ENCODE data around the gene MAMLD1. TPM values are rescaled to one million over a fixed set of nuclear protein-coding genes. Genes with fewer than 3 reads are reported as not detected.

Gene MAMLD1, protein sequence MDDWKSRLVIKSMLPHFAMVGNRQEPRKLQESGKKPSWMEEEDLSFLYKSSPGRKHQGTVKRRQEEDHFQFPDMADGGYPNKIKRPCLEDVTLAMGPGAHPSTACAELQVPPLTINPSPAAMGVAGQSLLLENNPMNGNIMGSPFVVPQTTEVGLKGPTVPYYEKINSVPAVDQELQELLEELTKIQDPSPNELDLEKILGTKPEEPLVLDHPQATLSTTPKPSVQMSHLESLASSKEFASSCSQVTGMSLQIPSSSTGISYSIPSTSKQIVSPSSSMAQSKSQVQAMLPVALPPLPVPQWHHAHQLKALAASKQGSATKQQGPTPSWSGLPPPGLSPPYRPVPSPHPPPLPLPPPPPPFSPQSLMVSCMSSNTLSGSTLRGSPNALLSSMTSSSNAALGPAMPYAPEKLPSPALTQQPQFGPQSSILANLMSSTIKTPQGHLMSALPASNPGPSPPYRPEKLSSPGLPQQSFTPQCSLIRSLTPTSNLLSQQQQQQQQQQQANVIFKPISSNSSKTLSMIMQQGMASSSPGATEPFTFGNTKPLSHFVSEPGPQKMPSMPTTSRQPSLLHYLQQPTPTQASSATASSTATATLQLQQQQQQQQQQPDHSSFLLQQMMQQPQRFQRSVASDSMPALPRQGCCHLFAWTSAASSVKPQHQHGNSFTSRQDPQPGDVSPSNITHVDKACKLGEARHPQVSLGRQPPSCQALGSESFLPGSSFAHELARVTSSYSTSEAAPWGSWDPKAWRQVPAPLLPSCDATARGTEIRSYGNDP
- total RNA-seq (1 to 10 TPM; 1.2 to 6.4 (median 2.2) TPM), polyA plus RNA-seq (1 to 10 TPM in 1 of 3 donors, under 1 TPM in 2; under 0.01 to 1.1 (median 0.23) TPM)

GRCh38 chrX:150362599-150363481, at the start of gene MAMLD1:
MAMLD1 (plus strand) TSS chrX:150363317; CDS start chrX:150445517, 82,200 bp downstream.
- peak in 1 of 2 donors; percentile 35 for TF ChIP-seq POLR2A (IDR thresholded peaks at IDR 0.05)
- TF ChIP-seq POLR2AphosphoS5 (IDR thresholded peaks at IDR 0.05) = peak; percentile 71 to 85 (median 72)
- no peak for TF ChIP-seq EP300 (IDR thresholded peaks at IDR 0.05)
- TF ChIP-seq, protein P1, sequence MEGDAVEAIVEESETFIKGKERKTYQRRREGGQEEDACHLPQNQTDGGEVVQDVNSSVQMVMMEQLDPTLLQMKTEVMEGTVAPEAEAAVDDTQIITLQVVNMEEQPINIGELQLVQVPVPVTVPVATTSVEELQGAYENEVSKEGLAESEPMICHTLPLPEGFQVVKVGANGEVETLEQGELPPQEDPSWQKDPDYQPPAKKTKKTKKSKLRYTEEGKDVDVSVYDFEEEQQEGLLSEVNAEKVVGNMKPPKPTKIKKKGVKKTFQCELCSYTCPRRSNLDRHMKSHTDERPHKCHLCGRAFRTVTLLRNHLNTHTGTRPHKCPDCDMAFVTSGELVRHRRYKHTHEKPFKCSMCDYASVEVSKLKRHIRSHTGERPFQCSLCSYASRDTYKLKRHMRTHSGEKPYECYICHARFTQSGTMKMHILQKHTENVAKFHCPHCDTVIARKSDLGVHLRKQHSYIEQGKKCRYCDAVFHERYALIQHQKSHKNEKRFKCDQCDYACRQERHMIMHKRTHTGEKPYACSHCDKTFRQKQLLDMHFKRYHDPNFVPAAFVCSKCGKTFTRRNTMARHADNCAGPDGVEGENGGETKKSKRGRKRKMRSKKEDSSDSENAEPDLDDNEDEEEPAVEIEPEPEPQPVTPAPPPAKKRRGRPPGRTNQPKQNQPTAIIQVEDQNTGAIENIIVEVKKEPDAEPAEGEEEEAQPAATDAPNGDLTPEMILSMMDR (IDR thresholded peaks at IDR 0.05) = no peak
- Histone ChIP-seq H3K36me3 (no peaks in the 10 kb centered on the region), H3K4me1 (peaks cover 0 to 16% (median 10%) of the 10 kb centered on the region in 4 donors), H3K9me3 (no peaks in the 10 kb centered on the region), H3K27ac (peak within 1 kb of the TSS; percentile 87 to 91 (median 90)), H3K4me3 (peak within 1 kb of the TSS; percentile 47 to 65 (median 61)), H3K27me3 (no peaks in the 10 kb centered on the region)
- intact Hi-C loops (cut with DNase I) = loop anchor here (2.0 to 10.0 kb wide), 6 partner anchors 124 to 818 kb away; partner anchors contain the start of genes EOLA1, HSFX3, MTM1 and MTMR1
- peak; percentile 86 for DNase-seq
- WGBS, 2 donors = 1% methylated on average over 88 of the region's 88 CpGs

DNA sequence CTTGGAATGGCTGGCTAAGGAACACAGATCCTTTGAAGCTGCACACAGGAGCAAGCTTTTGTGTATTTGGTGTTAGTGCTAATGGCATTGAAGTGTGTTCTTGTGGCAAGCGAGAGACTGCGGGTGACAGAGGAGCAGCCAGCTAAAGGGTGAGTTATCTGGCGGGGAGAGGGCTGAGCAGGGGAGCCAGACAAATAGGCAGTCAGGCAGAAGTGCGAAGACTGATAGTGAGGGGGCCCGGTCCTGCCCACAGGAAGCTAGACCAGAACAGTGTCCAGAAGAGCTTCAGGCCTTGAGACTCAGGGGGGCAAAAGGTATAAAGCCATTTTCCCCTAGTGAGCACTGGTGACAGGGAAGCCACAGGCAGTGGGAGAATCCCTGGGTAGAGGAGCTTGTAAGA, 49.6 kb upstream of the MAMLD1 start:
- no peaks in the 10 kb centered on the region for H3K4me1 ChIP-seq
- 75 to 76% methylated on average over 5 of the region's 5 CpGs for WGBS, 2 donors
- TF ChIP-seq EP300 (IDR thresholded peaks at IDR 0.05) = no peak
- TF ChIP-seq POLR2AphosphoS5 (IDR thresholded peaks at IDR 0.05) = no peak
- TF ChIP-seq POLR2A (IDR thresholded peaks at IDR 0.05) = no peak
- TF ChIP-seq, protein P1 (IDR thresholded peaks at IDR 0.05) = no peak

GRCh38 chrX:150314186-150314585, 48.9 kb upstream of the MAMLD1 start:
- Histone ChIP-seq H3K4me3 (no peak overlapping the region), H3K27ac (no peak overlapping the region), H3K27me3 (no peaks in the 10 kb centered on the region), H3K36me3 (no peaks in the 10 kb centered on the region), H3K4me1 (no peaks in the 10 kb centered on the region), H3K9me3 (no peaks in the 10 kb centered on the region)
- no peak for DNase-seq
- intact Hi-C loops (cut with DNase I) = no loop called here
- no peak for TF ChIP-seq EP300 (IDR thresholded peaks at IDR 0.05)
- no peak for TF ChIP-seq POLR2A (IDR thresholded peaks at IDR 0.05)
- TF ChIP-seq POLR2AphosphoS5 (IDR thresholded peaks at IDR 0.05) = no peak
- TF ChIP-seq, protein P1 (IDR thresholded peaks at IDR 0.05) = no peak
- 87 to 89% methylated on average over 3 of the region's 3 CpGs for WGBS, 2 donors

More for the DNA sequence above, 49.6 kb upstream of the MAMLD1 start:
- Histone ChIP-seq H3K9me3 (no peaks in the 10 kb centered on the region), H3K27ac (no peak overlapping the region), H3K4me3 (no peak overlapping the region), H3K36me3 (no peaks in the 10 kb centered on the region), H3K27me3 (no peaks in the 10 kb centered on the region)
- intact Hi-C loops (cut with DNase I) = no loop called here
- DNase-seq = no peak

DNA sequence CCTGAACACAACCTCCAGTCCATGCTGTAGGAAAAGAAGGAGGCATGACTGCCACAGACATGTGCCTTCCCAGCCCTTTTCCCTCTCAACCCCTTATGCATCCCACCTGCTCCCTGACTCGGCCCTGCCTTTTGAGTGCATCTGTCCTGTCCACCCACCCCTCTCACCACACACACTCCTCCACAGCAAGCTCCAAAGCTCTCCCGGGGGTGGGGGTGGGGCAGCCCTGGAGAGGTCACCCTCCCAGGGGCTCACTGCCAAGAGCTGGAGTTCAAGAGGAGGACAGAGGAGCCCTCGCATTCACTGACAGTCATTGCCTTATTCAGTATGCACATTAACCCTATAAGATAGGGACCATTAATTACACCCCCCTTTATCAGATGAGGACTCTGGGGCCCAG, 46.6 kb upstream of the MAMLD1 start:
- WGBS, 2 donors = 34 to 66% methylated on average over 3 of the region's 3 CpGs
- no peak overlapping the region for H3K4me3 ChIP-seq
- H3K9me3 ChIP-seq = no peaks in the 10 kb centered on the region
- H3K36me3 ChIP-seq = no peaks in the 10 kb centered on the region
- no peak for DNase-seq
- intact Hi-C loops (cut with DNase I) = no loop called here
- TF ChIP-seq, protein P1 (IDR thresholded peaks at IDR 0.05) = no peak
- TF ChIP-seq POLR2A (IDR thresholded peaks at IDR 0.05) (no peak), EP300 (IDR thresholded peaks at IDR 0.05) (no peak), POLR2AphosphoS5 (IDR thresholded peaks at IDR 0.05) (no peak)
- no peak overlapping the region for H3K27ac ChIP-seq
- no peaks in the 10 kb centered on the region for H3K27me3 ChIP-seq
- H3K4me1 ChIP-seq = no peaks in the 10 kb centered on the region
